Measurements from ENCODE around the gene TNIP2.

GRCh38 chr4:2804973-2805501 lies 48.9 kb upstream of the TNIP2 start:
- TF ChIP-seq YY1 (IDR thresholded peaks at IDR 0.05; ENCODE audit: insufficient read depth, insufficient read length): no peak
- no peak for TF ChIP-seq ZNF274 (IDR thresholded peaks at IDR 0.05; ENCODE audit: low read depth, low read length)
- TF ChIP-seq SUZ12 (IDR thresholded peaks at IDR 0.05; ENCODE audit: extremely low read depth, insufficient read depth, insufficient read length): no peak

Data from NT2/D1 (cell line).